NCI-H1436 (cell line): ENCODE measurements around the gene FRMD3.
A peak's percentile ranks its signal among the peaks of the same experiment; 100 is the strongest.

Experiments used
- DNase-seq: peaks from one replicate; lab custom pipeline; 2025; lab: John Stamatoyannopoulos, UW

The FRMD3 gene

GRCh38 chr9:83281306-83282255 lies 256.6 kb downstream of the FRMD3 start:
- DNase-seq, result no peak

GRCh38 chr9:83280790-83281189 lies 257.4 kb downstream of the FRMD3 start:
- DNase-seq, result no peak

- no peak for DNase-seq
Measured at GRCh38 chr9:83280268-83280667, 257.9 kb downstream of the FRMD3 start.

- DNase-seq, result no peak
Measured at GRCh38 chr9:83274787-83275186, 263.4 kb downstream of the FRMD3 start.

- no peak for DNase-seq
Measured at GRCh38 chr9:83271665-83272071, 266.5 kb downstream of the FRMD3 start.

GRCh38 chr9:83270116-83270515 lies 268.1 kb downstream of the FRMD3 start:
- DNase-seq, result no peak

GRCh38 chr9:83267741-83268140 lies 270.5 kb downstream of the FRMD3 start:
- no peak for DNase-seq

GRCh38 chr9:83266666-83267496 lies 271.3 kb downstream of the FRMD3 start:
- no peak for DNase-seq

- DNase-seq, result no peak
Measured at GRCh38 chr9:83266331-83266665, 271.9 kb downstream of the FRMD3 start.

GRCh38 chr9:83264315-83264714 lies 273.9 kb downstream of the FRMD3 start:
- DNase-seq, result no peak

GRCh38 chr9:83259558-83259957 lies 278.6 kb downstream of the FRMD3 start:
- DNase-seq, result no peak

- no peak for DNase-seq
Measured at GRCh38 chr9:83257937-83258891, 280.0 kb downstream of the FRMD3 start.

- DNase-seq, result no peak
Measured at GRCh38 chr9:83247732-83248131, 290.5 kb downstream of the FRMD3 start.

GRCh38 chr9:83245979-83246659 lies 292.1 kb downstream of the FRMD3 start:
- no peak for DNase-seq

- no peak for DNase-seq
Measured at GRCh38 chr9:83242066-83242465, 296.1 kb downstream of the FRMD3 start.

GRCh38 chr9:83240671-83241070 lies 297.5 kb downstream of the FRMD3 start:
- no peak for DNase-seq

- no peak for DNase-seq
Measured at GRCh38 chr9:83239747-83240146, 298.5 kb downstream of the FRMD3 start.

GRCh38 chr9:83238871-83239640 lies 299.1 kb downstream of the FRMD3 start:
- peak; percentile 23 for DNase-seq

GRCh38 chr9:83236029-83236696 lies 302.0 kb downstream of the FRMD3 start:
- no peak for DNase-seq

GRCh38 chr9:83235526-83235925 lies 302.7 kb downstream of the FRMD3 start:
- no peak for DNase-seq
